Posterior cingulate gyrus (tissue), 11 donors: ENCODE results near the gene CDKN1C.
A peak's percentile ranks its signal among the peaks of the same experiment; 100 is the strongest.

Source experiments
- DNase-seq, 10 donors: peaks; one replicate each; pipeline versions ENCODE4 v3.0.0 to v3.0.0-alpha.2; 2020 to 2021; ENCODE audit warnings: mixed read lengths in 3 of 10
- intact Hi-C: fragments of 100-400 bp; cut with DNase I; formaldehyde crosslinking; loops from one replicate; pipeline ENCODE4 v1.15.1; 2023

Gene CDKN1C

DNA sequence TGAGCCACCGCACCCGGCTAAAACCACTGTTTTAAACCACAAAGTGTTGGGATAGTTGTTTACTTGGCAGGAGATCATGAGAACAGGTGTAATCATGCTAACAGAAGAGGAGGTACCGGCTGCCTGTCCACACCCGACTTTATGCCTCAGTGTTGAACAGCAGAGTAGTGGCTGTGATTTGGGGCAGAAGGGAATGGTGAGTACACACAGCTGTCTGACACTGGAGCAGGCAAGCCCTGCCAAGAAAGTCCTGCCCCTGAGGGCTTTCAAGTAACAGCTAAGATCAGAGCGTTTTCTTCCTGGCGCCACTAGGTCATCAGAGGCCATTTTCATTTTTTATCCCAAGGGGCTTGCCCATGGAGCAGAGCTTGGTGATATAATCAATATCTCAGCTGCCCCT lies 8.1 kb downstream of the CDKN1C start:
- intact Hi-C loops: no loop called here
- no peak for DNase-seq

- intact Hi-C loops: no loop called here
- DNase-seq: no peak
Measured at GRCh38 chr11:2874963-2875362, 10.6 kb downstream of the CDKN1C start.

- intact Hi-C loops: no loop called here
- no peak for DNase-seq
Measured at GRCh38 chr11:2870969-2871680, 14.4 kb downstream of the CDKN1C start.

DNA sequence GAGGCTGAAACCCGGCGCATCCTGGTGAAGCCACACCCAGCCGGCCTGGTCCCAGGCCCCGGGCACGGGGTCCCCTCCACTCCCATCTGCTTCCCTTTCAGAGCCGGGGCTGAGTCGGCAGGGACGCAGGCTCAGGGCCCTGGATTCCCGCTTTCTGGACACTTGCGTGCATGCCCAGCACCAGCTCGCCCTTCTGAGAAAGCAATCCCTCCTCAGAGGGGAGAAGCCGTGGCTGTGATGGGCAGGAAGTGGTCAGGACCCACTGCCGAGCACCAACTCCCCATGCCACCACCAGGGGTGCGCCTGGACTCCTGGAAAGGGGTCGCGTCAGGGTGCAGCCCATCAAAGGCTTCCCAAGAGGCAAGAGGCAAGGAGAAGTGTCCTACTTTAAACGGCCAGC lies 15.1 kb downstream of the CDKN1C start:
- intact Hi-C loops: no loop called here
- no peak for DNase-seq

DNA sequence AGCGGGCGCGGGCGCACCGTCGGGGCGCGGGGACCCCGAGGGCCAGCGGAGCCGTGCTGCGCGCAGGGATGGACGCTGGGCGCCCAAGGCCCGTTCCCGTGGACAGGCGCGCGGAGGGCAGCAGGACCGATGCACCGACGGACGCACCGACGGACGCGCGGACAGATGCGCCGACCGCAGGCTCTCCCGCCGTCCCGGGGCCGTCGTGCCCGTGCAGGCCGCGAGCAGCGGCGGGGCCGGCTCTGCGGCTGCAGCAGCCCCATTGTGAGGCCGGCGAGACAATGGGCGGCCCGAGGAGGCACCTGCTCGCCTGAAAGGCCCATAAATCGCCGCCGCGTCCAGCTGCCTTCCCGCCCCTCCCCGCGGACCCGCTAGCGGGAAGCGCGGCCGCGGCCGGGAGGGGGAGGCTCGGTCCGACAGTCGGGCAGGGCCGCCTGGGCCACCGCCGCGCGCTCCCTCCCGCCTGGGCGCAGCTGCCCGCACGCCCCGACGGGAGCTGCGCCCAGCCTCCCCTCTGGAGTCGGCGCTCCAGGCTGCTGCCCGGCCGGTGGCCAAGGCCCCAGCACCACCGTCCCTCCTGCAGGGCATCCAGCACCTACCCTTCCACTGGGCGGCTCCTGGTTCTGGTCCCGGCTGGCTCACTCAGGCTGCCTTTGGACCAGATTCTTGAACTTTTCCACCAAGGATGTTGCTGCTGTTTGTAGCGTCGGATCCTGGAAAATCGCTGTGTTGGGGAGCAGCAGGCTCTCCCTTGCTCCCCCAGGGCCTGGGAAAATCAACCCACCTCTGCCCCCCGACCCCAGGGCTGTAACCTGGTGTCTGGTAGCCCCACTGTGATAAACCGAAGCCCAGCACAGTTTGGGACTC lies 15.8 kb downstream of the CDKN1C start:
- intact Hi-C loops: loop anchor here (5.0 kb wide), 1 partner anchor 167 kb away; no protein-coding TSS in a partner anchor
- DNase-seq: peak in 3 of 10 donors; percentile 42 to 96 (median 64)

DNA sequence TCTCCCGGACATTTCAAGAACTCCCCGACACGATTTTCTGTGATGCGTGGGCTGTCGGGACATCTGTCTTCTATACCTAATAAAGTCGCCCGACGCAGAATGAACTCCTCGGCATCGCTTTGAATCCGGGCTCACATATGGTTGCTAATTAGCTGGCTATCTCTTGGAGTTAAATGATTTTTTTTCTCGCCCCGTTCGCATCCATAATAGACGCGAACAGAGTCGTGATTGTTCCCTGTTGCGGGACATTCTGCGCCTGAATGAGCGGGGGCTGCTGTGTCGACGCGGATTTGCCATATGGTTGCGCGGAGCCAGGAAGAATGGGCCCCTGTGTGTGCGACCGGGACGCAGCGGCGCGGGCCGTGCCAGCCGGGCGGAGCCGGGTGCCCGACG lies 16.4 kb downstream of the CDKN1C start:
- DNase-seq: peak; percentile 61 to 96 (median 76)
- intact Hi-C loops: loop anchor here (5.0 kb wide), 1 partner anchor 167 kb away; no protein-coding TSS in a partner anchor

- peak in 1 of 10 donors; percentile 49 for DNase-seq
- intact Hi-C loops: loop anchor here (5.0 kb wide), 1 partner anchor 166 kb away; no protein-coding TSS in a partner anchor
Measured at GRCh38 chr11:2868506-2869133, 17.0 kb downstream of the CDKN1C start.

GRCh38 chr11:2867722-2868505 lies 17.7 kb downstream of the CDKN1C start:
- peak in 1 of 10 donors; percentile 60 for DNase-seq
- intact Hi-C loops: loop anchor here (5.0 kb wide), 1 partner anchor 166 kb away; no protein-coding TSS in a partner anchor

- DNase-seq: no peak
- intact Hi-C loops: loop anchor here (5.0 kb wide), 1 partner anchor 165 kb away; no protein-coding TSS in a partner anchor
Measured at GRCh38 chr11:2867142-2867541, 18.4 kb downstream of the CDKN1C start.

GRCh38 chr11:2865922-2866577 lies 19.5 kb downstream of the CDKN1C start:
- DNase-seq: no peak
- intact Hi-C loops: loop anchor here (5.0 kb wide), 1 partner anchor 164 kb away; no protein-coding TSS in a partner anchor

DNA sequence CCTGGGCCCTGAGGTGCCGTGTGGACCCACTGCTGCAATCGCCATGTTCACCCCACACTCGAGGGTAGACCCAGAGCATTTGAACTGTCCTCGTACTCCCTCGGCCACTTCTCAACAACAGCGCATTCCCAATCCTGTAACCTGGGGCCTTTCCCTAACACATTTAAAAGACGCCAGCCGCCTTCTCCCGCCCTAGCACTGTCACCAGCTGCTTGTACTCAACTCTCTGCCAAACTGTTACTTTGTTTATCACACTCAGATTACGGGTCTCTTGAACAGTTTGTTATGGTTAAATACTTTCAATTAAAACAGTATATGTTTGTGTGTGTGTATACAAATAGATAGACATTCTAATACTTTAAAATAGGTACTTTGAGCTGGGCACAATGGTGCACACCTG lies 20.7 kb downstream of the CDKN1C start:
- intact Hi-C loops: loop anchor here (5.0 kb wide), 1 partner anchor 163 kb away; no protein-coding TSS in a partner anchor
- DNase-seq: no peak

- intact Hi-C loops: no loop called here
- DNase-seq: no peak
Measured at GRCh38 chr11:2863276-2863618, 22.3 kb downstream of the CDKN1C start.

DNA sequence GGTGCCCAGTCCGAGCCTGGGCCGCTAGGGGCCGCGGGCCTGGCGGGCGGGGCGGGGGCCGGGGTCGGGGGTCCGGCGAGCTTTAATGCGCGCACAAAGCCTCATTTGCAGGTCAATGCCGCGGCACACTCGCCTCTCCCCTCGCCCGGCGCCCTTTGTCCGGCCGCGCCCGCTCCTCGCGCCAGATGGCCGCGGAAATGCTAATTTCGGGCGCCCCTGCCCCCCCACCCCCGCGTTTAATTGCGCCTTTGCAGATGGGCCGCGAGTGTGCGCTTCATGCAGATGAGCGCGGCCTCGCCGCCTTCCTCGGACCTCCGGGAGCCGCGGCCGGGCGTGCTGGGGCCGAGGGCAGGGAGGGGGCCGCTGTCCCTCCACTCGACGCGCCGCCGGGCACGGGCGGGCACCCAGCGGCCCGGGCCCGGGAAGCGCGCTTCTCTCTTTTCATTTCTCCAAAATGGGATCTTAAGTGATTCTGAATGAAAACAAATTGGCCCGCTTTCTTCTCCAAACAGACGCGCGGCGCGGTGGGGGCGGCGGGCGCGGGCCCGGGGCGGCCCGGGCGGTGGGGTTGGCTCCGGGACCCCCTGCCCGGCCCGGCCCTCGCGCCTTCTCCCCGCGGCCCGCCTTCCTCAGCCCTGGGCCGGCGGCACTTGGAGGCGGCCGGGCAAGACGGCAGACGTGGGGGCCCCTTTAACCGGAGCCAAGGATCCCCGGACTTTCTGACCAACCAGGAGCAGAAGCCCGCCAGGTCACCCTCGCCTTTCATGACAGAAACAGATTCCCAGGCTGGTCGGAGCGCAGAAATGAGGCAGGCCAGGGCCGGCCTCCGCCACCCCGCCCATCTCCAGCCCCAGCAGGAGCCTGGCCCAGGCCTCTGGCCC lies 22.9 kb downstream of the CDKN1C start:
- DNase-seq: no peak
- intact Hi-C loops: no loop called here

GRCh38 chr11:2860636-2861035 lies 24.9 kb downstream of the CDKN1C start:
- no peak for DNase-seq
- intact Hi-C loops: no loop called here

- intact Hi-C loops: no loop called here
- no peak for DNase-seq
Measured at GRCh38 chr11:2859699-2860037, 25.9 kb downstream of the CDKN1C start.

- no peak for DNase-seq
- intact Hi-C loops: no loop called here
Measured at GRCh38 chr11:2858995-2859698, 26.4 kb downstream of the CDKN1C start.

GRCh38 chr11:2857918-2858317 lies 27.7 kb downstream of the CDKN1C start:
- intact Hi-C loops: no loop called here
- DNase-seq: no peak

GRCh38 chr11:2857276-2857675 lies 28.3 kb downstream of the CDKN1C start:
- no peak for DNase-seq
- intact Hi-C loops: no loop called here
